Liver (tissue), 9 donors: ENCODE results near the gene SPAG16. TPM values are rescaled to one million over a fixed set of nuclear protein-coding genes. Genes with fewer than 3 reads are reported as not detected.

Experiments used
- DNase-seq: peaks from one replicate; pipeline ENCODE4 v3.0.0-alpha.2; 2017; ENCODE audit warnings: low spot score
- H3K27ac ChIP-seq, 2 donors: one replicate each; pipeline ENCODE4 v1.7.0; 2013; ENCODE audit warnings: inconsistent platforms in 2 of 2, low read length in 2 of 2, control low read depth in 1 of 2, low read depth in 1 of 2, mild to moderate bottlenecking in 1 of 2
- H3K27me3 ChIP-seq, 4 donors: one replicate each; pipeline versions ENCODE4 v1.6.1 to v1.7.0; 2013; ENCODE audit warnings: low read length in 3 of 4, inconsistent platforms in 1 of 4, mild to moderate bottlenecking in 1 of 4, moderate library complexity in 1 of 4; ENCODE audit not compliant: control insufficient read depth in 4 of 4, insufficient read depth in 4 of 4
- H3K36me3 ChIP-seq, 4 donors: one replicate each; pipeline versions ENCODE4 v1.6.1 to v1.7.0; 2013; ENCODE audit warnings: low read length in 3 of 4, mild to moderate bottlenecking in 3 of 4, low read depth in 1 of 4, moderate library complexity in 1 of 4; ENCODE audit not compliant: control insufficient read depth in 4 of 4, insufficient read depth in 3 of 4
- H3K4me1 ChIP-seq, 4 donors: one replicate each; pipeline versions ENCODE4 v1.6.1 to v1.7.0; 2013; ENCODE audit warnings: low read length in 3 of 4, mild to moderate bottlenecking in 3 of 4, moderate library complexity in 1 of 4; ENCODE audit not compliant: control insufficient read depth in 4 of 4, insufficient read depth in 4 of 4
- H3K4me3 ChIP-seq, 3 donors: one replicate each; pipeline versions ENCODE4 v1.6.1 to v1.7.0; 2013; ENCODE audit warnings: low read length in 3 of 3, control low read depth in 1 of 3, low read depth in 1 of 3, mild to moderate bottlenecking in 1 of 3
- H3K9ac ChIP-seq, 2 donors: one replicate each; pipeline ENCODE4 v1.7.0; 2013; ENCODE audit warnings: low read length in 2 of 2, mild to moderate bottlenecking in 2 of 2, moderate library complexity in 2 of 2, control low read depth in 1 of 2, low read depth in 1 of 2
- H3K9me3 ChIP-seq, 4 donors: one replicate each; pipeline versions ENCODE4 v1.6.1 to v1.7.0; 2013; ENCODE audit warnings: low read length in 3 of 4; ENCODE audit not compliant: control insufficient read depth in 4 of 4
- FOXA1 ChIP-seq: IDR thresholded peaks from 2 replicates; pipeline ENCODE4 v1.6.1; 2016; ENCODE audit warnings: antibody characterized with exemption
- FOXA2 ChIP-seq: IDR thresholded peaks from 2 replicates; pipeline ENCODE4 v1.6.1; 2016; ENCODE audit warnings: antibody characterized with exemption
- GABPA ChIP-seq, 2 donors: IDR thresholded peaks in 1 of 2; conservative IDR thresholded peaks in 1 of 2; 2 replicates each; pipeline ENCODE4 v1.6.1; 2016; ENCODE audit warnings: antibody characterized with exemption in 2 of 2, mild to moderate bottlenecking in 1 of 2, moderate library complexity in 1 of 2
- HNF4G ChIP-seq: IDR thresholded peaks from 2 replicates; pipeline ENCODE4 v1.6.1; 2016; ENCODE audit warnings: antibody characterized with exemption
- NR2F2 ChIP-seq: IDR thresholded peaks from 2 replicates; pipeline ENCODE4 v1.6.1; 2016; ENCODE audit warnings: antibody characterized with exemption
- RAD21 ChIP-seq, 2 donors: IDR thresholded peaks; 2 replicates each; pipeline ENCODE4 v1.6.1; 2016; ENCODE audit warnings: antibody characterized with exemption in 2 of 2, mild to moderate bottlenecking in 2 of 2
- RXRA ChIP-seq, 2 donors: IDR thresholded peaks; 2 replicates each; pipeline ENCODE4 v1.6.1; 2017 to 2018; ENCODE audit warnings: antibody characterized with exemption in 2 of 2, mild to moderate bottlenecking in 1 of 2
- YY1 ChIP-seq: IDR thresholded peaks from 2 replicates; pipeline ENCODE4 v1.6.1; 2016; ENCODE audit warnings: antibody characterized with exemption, mild to moderate bottlenecking
- WGBS: extraction: QIAGEN DNeasy Blood & Tissue Kit; methylation state at CpG from one replicate; pipeline ENCODE4 v1.1.7; 2013; 5-methylcytosine and 5-hydroxymethylcytosine counted together
- polyA plus RNA-seq, 2 donors: library from polyadenylated mRNA; stranded (reverse) in 1 of 2; unstranded in 1 of 2; fragments of 200-250 nt in 1 of 2; fragments of >200 nt in 1 of 2; fragmentation: Nextera tagmentation in 1 of 2; extraction: Ambion mirVana in 1 of 2; gene quantifications; one replicate each; pipeline versions ENCODE4 v1.2.1 to v1.2.3, GENCODE V29; 2013 to 2015
- total RNA-seq, 2 donors: library from RNA; depleted of rRNA; stranded (reverse); fragments of >200 nt; gene quantifications; one replicate each; pipeline ENCODE4 v1.2.3, GENCODE V29; 2014
- TF ChIP-seq, protein P1 (sequence below): IDR thresholded peaks from 2 replicates; pipeline ENCODE4 v1.6.1; 2016; ENCODE audit warnings: antibody characterized with exemption
- TF ChIP-seq, protein P2 (sequence below): IDR thresholded peaks from 2 replicates; pipeline ENCODE4 v1.6.1; 2016; ENCODE audit warnings: antibody characterized with exemption, mild to moderate bottlenecking
- TF ChIP-seq, protein P3 (sequence below): fragments of 150-350 bp; IDR thresholded peaks from 2 replicates; pipeline ENCODE4 v1.5.1; 2017; ENCODE audit warnings: improper control_type of control experiment, low read depth, low read length; ENCODE audit not compliant: missing input control
- donor health status: healthy.
- donor health status: healthy.
- donor health status: healthy.
- donor health status: healthy.
- donor health status: healthy.

SPAG16 gene
- total and polyA plus RNA-seq, 4 donors: 6.4 to 12.7 (median 11.4) TPM

DNA sequence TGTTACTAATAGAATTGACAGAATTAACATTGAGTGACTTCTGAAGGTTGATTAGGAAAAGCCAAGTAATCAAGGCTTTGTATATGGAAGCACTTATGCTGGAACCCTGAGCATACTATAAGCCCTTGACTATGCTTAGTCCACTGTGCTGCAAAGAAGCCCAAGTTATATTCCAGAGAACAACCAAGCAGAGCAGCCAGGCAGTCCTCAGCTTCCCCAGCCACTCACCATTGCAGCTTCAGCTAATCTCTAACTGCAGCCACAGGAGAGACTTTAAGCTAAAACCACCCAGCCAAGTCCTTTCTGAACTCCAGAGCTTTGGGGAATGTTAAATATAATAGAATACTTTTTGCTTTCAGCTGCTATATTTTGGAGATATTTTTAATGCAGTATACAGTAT is 962.2 kb downstream of the SPAG16 start (continued):
- TF ChIP-seq, protein P1, sequence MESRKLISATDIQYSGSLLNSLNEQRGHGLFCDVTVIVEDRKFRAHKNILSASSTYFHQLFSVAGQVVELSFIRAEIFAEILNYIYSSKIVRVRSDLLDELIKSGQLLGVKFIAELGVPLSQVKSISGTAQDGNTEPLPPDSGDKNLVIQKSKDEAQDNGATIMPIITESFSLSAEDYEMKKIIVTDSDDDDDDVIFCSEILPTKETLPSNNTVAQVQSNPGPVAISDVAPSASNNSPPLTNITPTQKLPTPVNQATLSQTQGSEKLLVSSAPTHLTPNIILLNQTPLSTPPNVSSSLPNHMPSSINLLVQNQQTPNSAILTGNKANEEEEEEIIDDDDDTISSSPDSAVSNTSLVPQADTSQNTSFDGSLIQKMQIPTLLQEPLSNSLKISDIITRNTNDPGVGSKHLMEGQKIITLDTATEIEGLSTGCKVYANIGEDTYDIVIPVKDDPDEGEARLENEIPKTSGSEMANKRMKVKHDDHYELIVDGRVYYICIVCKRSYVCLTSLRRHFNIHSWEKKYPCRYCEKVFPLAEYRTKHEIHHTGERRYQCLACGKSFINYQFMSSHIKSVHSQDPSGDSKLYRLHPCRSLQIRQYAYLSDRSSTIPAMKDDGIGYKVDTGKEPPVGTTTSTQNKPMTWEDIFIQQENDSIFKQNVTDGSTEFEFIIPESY: no peak

DNA sequence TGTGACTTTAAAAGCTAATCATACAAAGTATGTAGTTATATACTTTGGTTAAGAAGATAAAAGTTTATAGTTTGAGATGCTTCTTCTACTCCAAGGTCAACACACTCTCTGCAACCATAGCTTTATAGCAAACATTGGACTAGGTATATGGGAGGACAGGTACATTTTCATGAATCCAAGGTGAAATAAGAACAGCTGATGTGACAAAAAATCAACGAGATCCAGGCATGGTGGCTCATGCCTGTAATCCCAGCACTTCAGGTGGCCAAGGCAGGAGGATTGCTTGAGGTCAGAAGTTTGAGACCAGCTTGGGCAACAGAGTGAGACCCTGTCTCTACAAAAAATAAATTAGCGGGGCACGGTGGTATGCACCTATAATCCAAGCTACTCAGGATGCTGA is 963.3 kb downstream of the SPAG16 start:
- H3K36me3 ChIP-seq: no peaks in the 10 kb centered on the region
- no peak overlapping the region for H3K9ac ChIP-seq
- WGBS: 90% methylated on average over 3 of the region's 3 CpGs
- no peaks in the 10 kb centered on the region for H3K27me3 ChIP-seq
- no peak overlapping the region for H3K27ac ChIP-seq
- H3K9me3 ChIP-seq: no peaks in the 10 kb centered on the region
- no peak for TF ChIP-seq GABPA (IDR thresholded peaks at IDR 0.05 in 1 of 2, conservative IDR thresholded peaks at IDR 0.05 in 1 of 2)
- no peak for TF ChIP-seq YY1
- TF ChIP-seq FOXA2: no peak
- TF ChIP-seq, protein P1: no peak
- no peak for DNase-seq
- H3K4me3 ChIP-seq: no peak overlapping the region
- no peaks in the 10 kb centered on the region for H3K4me1 ChIP-seq

GRCh38 chr2:214255046-214255445 is 970.8 kb downstream of the SPAG16 start:
- TF ChIP-seq YY1 (no peak), GABPA (IDR thresholded peaks at IDR 0.05 in 1 of 2, conservative IDR thresholded peaks at IDR 0.05 in 1 of 2) (no peak), FOXA1 (no peak), NR2F2 (no peak), RAD21 (IDR thresholded peaks at IDR 0.05) (no peak), HNF4G (no peak), RXRA (IDR thresholded peaks at IDR 0.05) (no peak)
- TF ChIP-seq, protein P2, sequence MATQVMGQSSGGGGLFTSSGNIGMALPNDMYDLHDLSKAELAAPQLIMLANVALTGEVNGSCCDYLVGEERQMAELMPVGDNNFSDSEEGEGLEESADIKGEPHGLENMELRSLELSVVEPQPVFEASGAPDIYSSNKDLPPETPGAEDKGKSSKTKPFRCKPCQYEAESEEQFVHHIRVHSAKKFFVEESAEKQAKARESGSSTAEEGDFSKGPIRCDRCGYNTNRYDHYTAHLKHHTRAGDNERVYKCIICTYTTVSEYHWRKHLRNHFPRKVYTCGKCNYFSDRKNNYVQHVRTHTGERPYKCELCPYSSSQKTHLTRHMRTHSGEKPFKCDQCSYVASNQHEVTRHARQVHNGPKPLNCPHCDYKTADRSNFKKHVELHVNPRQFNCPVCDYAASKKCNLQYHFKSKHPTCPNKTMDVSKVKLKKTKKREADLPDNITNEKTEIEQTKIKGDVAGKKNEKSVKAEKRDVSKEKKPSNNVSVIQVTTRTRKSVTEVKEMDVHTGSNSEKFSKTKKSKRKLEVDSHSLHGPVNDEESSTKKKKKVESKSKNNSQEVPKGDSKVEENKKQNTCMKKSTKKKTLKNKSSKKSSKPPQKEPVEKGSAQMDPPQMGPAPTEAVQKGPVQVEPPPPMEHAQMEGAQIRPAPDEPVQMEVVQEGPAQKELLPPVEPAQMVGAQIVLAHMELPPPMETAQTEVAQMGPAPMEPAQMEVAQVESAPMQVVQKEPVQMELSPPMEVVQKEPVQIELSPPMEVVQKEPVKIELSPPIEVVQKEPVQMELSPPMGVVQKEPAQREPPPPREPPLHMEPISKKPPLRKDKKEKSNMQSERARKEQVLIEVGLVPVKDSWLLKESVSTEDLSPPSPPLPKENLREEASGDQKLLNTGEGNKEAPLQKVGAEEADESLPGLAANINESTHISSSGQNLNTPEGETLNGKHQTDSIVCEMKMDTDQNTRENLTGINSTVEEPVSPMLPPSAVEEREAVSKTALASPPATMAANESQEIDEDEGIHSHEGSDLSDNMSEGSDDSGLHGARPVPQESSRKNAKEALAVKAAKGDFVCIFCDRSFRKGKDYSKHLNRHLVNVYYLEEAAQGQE: no peak
- TF ChIP-seq, protein P3, sequence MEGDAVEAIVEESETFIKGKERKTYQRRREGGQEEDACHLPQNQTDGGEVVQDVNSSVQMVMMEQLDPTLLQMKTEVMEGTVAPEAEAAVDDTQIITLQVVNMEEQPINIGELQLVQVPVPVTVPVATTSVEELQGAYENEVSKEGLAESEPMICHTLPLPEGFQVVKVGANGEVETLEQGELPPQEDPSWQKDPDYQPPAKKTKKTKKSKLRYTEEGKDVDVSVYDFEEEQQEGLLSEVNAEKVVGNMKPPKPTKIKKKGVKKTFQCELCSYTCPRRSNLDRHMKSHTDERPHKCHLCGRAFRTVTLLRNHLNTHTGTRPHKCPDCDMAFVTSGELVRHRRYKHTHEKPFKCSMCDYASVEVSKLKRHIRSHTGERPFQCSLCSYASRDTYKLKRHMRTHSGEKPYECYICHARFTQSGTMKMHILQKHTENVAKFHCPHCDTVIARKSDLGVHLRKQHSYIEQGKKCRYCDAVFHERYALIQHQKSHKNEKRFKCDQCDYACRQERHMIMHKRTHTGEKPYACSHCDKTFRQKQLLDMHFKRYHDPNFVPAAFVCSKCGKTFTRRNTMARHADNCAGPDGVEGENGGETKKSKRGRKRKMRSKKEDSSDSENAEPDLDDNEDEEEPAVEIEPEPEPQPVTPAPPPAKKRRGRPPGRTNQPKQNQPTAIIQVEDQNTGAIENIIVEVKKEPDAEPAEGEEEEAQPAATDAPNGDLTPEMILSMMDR: no peak

More at GRCh38 chr2:214255046-214255445, 970.8 kb downstream of the SPAG16 start:
- 59% methylated on average over 1 of the region's 1 CpG for WGBS
- H3K9ac ChIP-seq: no peak overlapping the region
- no peak overlapping the region for H3K4me3 ChIP-seq
- DNase-seq: no peak
- H3K27me3 ChIP-seq: no peaks in the 10 kb centered on the region
- H3K27ac ChIP-seq: no peak overlapping the region
- no peaks in the 10 kb centered on the region for H3K4me1 ChIP-seq
- no peaks in the 10 kb centered on the region for H3K36me3 ChIP-seq
- no peaks in the 10 kb centered on the region for H3K9me3 ChIP-seq
